ENCODE data around the gene NDUFA11. TPM values are rescaled to one million over a fixed set of nuclear protein-coding genes. Genes with fewer than 3 reads are reported as not detected.

Gene NDUFA11
- total RNA-seq, 3 donors from 2014 or later (not counting 1 experiment from before 2014, with no cell fraction given), result 111 to 115 (median 113) TPM

GRCh38 chr19:5881543-5882299, 21.9 kb downstream of the NDUFA11 start:
- TF ChIP-seq CTCF (IDR thresholded peaks at IDR 0.05), result no peak
- Histone ChIP-seq H3K27ac (ENCODE audit: low read length) (no peak overlapping the region), H3K27me3 (ENCODE audit: control insufficient read depth, insufficient read depth, low read length) (peaks cover 5% of the 10 kb centered on the region), H3K9me3 (ENCODE audit: control insufficient read depth, insufficient read depth, low read length) (no peaks in the 10 kb centered on the region), H3K36me3 (ENCODE audit: control insufficient read depth, insufficient read depth, low read length) (no peaks in the 10 kb centered on the region), H3K4me1 (ENCODE audit: control insufficient read depth, insufficient read depth, low read length) (no peaks in the 10 kb centered on the region), H3K4me3 (ENCODE audit: low read length) (no peak overlapping the region)
- no peak overlapping the region for H3K27ac Mint-ChIP-seq
- H3K36me3 Mint-ChIP-seq, result no peaks in the 10 kb centered on the region
- intact Hi-C loops (cut with micrococcal nuclease), result no loop called here
- peaks cover 0 to 13% of the 10 kb centered on the region in 2 donors for H3K27me3 Mint-ChIP-seq (ENCODE audit: low read depth in 2 of 2)
- no peaks in the 10 kb centered on the region for H3K9me3 Mint-ChIP-seq
- WGBS (ENCODE audit: insufficient coverage), result 50% methylated on average over 15 of the region's 19 CpGs
- no peaks in the 10 kb centered on the region for H3K4me1 Mint-ChIP-seq
- no peak overlapping the region for H3K4me3 Mint-ChIP-seq
- ATAC-seq, result no peak
- no peak for DNase-seq

DNA sequence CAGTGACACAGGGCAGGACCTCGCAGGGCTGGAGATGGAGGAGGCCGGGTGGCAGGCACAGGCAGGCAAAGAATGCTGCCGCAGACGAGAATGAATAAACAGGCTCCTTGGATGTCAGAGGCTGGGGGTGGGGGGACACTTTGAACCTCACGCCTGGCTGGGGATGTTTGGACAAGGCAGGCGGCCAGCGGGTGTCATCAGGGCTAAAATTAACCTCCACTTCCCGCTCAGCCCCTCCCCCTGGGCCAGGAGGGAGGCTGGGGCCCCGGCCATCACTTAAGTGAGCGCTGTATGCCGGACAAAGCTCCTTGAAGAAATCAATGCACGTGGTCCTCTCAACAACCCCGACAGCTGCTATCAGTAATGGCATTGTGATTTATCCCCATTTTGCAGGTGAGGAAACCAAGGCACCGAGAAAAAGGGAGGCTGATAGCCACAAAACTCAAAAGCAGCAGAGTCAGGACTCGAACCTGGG, 22.9 kb downstream of the NDUFA11 start:
- Histone ChIP-seq H3K4me1 (ENCODE audit: control insufficient read depth, insufficient read depth, low read length) (no peaks in the 10 kb centered on the region), H3K27ac (ENCODE audit: low read length) (no peak overlapping the region), H3K4me3 (ENCODE audit: low read length) (no peak overlapping the region), H3K27me3 (ENCODE audit: control insufficient read depth, insufficient read depth, low read length) (peaks cover 5% of the 10 kb centered on the region), H3K9me3 (ENCODE audit: control insufficient read depth, insufficient read depth, low read length) (no peaks in the 10 kb centered on the region), H3K36me3 (ENCODE audit: control insufficient read depth, insufficient read depth, low read length) (no peaks in the 10 kb centered on the region)
- no peak for TF ChIP-seq CTCF (IDR thresholded peaks at IDR 0.05)
- H3K9me3 Mint-ChIP-seq, result no peaks in the 10 kb centered on the region
- no peaks in the 10 kb centered on the region for H3K4me1 Mint-ChIP-seq
- H3K27ac Mint-ChIP-seq, result no peak overlapping the region
- ATAC-seq (no peak), DNase-seq (no peak)
- no peak overlapping the region for H3K4me3 Mint-ChIP-seq
- H3K36me3 Mint-ChIP-seq, result no peaks in the 10 kb centered on the region
- H3K27me3 Mint-ChIP-seq (ENCODE audit: low read depth in 2 of 2), result peaks cover 0 to 17% of the 10 kb centered on the region in 2 donors
- intact Hi-C loops (cut with micrococcal nuclease), result no loop called here
- 21% methylated on average over 15 of the region's 15 CpGs for WGBS (ENCODE audit: insufficient coverage)

DNA sequence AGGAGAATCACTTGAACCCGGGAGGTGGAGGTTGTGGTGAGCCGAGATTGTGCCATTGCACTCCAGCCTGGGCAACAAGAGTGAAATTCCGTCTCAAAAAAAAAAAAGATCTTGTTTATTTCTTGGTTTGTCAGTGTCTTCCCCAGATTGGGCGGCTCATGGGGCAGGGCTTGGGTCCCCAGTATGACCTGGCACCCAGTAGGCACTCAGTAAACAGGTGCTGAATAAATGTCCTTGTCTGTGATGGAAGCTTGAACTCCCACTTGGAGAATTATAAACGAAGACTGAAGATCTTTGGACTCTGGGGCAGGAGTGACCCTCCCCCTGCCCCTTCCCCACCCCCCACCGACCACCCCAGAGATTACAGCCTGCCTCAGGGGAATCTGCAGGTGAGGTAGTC, 23.4 kb downstream of the NDUFA11 start:
- H3K27ac Mint-ChIP-seq, result no peak overlapping the region

More for the DNA sequence above, 23.4 kb downstream of the NDUFA11 start:
- H3K9me3 ChIP-seq (ENCODE audit: control insufficient read depth, insufficient read depth, low read length), result no peaks in the 10 kb centered on the region
- no peak for TF ChIP-seq CTCF (IDR thresholded peaks at IDR 0.05)
- Mint-ChIP-seq H3K9me3 (no peaks in the 10 kb centered on the region), H3K27me3 (ENCODE audit: low read depth in 2 of 2) (peaks cover 0 to 15% of the 10 kb centered on the region in 2 donors), H3K36me3 (no peaks in the 10 kb centered on the region), H3K4me3 (no peak overlapping the region), H3K4me1 (no peaks in the 10 kb centered on the region)
- H3K27ac ChIP-seq (ENCODE audit: low read length), result no peak overlapping the region
- H3K4me3 ChIP-seq (ENCODE audit: low read length), result no peak overlapping the region
- DNase-seq (no peak), ATAC-seq (no peak)
- WGBS (ENCODE audit: insufficient coverage), result 58% methylated on average over 4 of the region's 6 CpGs
- H3K4me1 ChIP-seq (ENCODE audit: control insufficient read depth, insufficient read depth, low read length), result no peaks in the 10 kb centered on the region
- H3K27me3 ChIP-seq (ENCODE audit: control insufficient read depth, insufficient read depth, low read length), result peaks cover 5% of the 10 kb centered on the region
- H3K36me3 ChIP-seq (ENCODE audit: control insufficient read depth, insufficient read depth, low read length), result no peaks in the 10 kb centered on the region
- intact Hi-C loops (cut with micrococcal nuclease), result no loop called here
